Epithelial cell of proximal tubule (primary cell): ENCODE data around the gene MAP7. TPM values are rescaled to one million over a fixed set of nuclear protein-coding genes. Genes with fewer than 3 reads are reported as not detected.
"Not testable (repeated sequence)": the region's sequence is repeated elsewhere in the genome, so short reads cannot be mapped to it uniquely, and the experiment has no call there.

Source experiments
- DNase-seq: peaks from one replicate; pipeline ENCODE4 v3.0.0-alpha.2; 2011; ENCODE audit warnings: low read depth
- H3K4me3 ChIP-seq: 2 replicates; pipeline ENCODE4 v1.5.1; 2011; ENCODE audit warnings: low read depth, mild to moderate bottlenecking, low read length
- CTCF ChIP-seq: conservative IDR thresholded peaks from 2 replicates; pipeline ENCODE4 v1.5.1; 2012; ENCODE audit warnings: low read depth, mild to moderate bottlenecking, low read length
- total RNA-seq: library from RNA; depleted of rRNA; stranded (reverse); fragments of >200 nt; gene quantifications from 2 replicates; pipeline ENCODE4 v1.2.3, GENCODE V29; 2015

Gene MAP7
- total RNA-seq, 1 donor from 2014 or later = 16.1 TPM

- DNase-seq = no peak
- no peak for TF ChIP-seq CTCF
- no peak overlapping the region for H3K4me3 ChIP-seq
Measured at GRCh38 chr6:136501096-136501495, 49.1 kb downstream of the MAP7 start.

GRCh38 chr6:136500414-136500813 lies 49.8 kb downstream of the MAP7 start:
- TF ChIP-seq CTCF = no peak
- no peak overlapping the region for H3K4me3 ChIP-seq
- no peak for DNase-seq

GRCh38 chr6:136499370-136499769 lies 50.9 kb downstream of the MAP7 start:
- no peak for DNase-seq
- H3K4me3 ChIP-seq = no peak overlapping the region
- no peak for TF ChIP-seq CTCF

- H3K4me3 ChIP-seq, DNase-seq: not testable (repeated sequence)
Measured at GRCh38 chr6:136496449-136496848, 53.8 kb downstream of the MAP7 start.

- H3K4me3 ChIP-seq = no peak overlapping the region
Measured at GRCh38 chr6:136494710-136495109, 55.5 kb downstream of the MAP7 start.

GRCh38 chr6:136494059-136494458 lies 56.2 kb downstream of the MAP7 start:
- no peak for TF ChIP-seq CTCF
- no peak for DNase-seq
- no peak overlapping the region for H3K4me3 ChIP-seq

More at GRCh38 chr6:136494710-136495109, 55.5 kb downstream of the MAP7 start:
- TF ChIP-seq CTCF = no peak
- no peak for DNase-seq

DNA sequence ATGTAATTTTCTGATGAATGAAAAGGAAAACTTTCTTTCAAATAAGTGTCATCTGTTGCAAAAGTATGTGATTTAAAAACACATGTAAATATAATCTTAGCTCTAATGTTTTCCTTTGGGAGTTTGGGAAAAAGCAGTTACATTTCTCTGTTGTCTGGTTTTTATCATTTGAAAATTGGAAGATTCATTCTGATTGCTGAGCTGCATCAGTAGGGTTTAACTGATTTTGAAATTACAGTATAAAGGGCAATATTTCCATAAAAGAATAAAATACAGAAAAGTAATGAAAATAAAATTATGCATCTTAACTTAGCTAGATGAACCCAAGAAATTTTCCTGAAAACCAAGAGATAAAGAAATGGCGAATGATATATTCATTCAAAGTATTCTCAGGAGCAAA lies 57.8 kb downstream of the MAP7 start:
- no peak for TF ChIP-seq CTCF
- no peak for DNase-seq
- H3K4me3 ChIP-seq = no peak overlapping the region

GRCh38 chr6:136491754-136492153 lies 58.5 kb downstream of the MAP7 start:
- no peak overlapping the region for H3K4me3 ChIP-seq
- no peak for DNase-seq
- TF ChIP-seq CTCF = no peak
